OCI-LY7 (cell line): Measurements from ENCODE around the gene CFL1. TPM values are rescaled to one million over a fixed set of nuclear protein-coding genes. Genes with fewer than 3 reads are reported as not detected.

Experiments
- BruUV-seq: library from RNA; stranded (reverse); fragments of 400-500 nt; replicated peaks from 2 replicates; lab custom pipeline; 2021; lab: Mats Ljungman, UMichigan
- CTCF ChIA-PET: fragments of 300-600 bp; sonication (Branson Sonifier 250); formaldehyde crosslinking; loops from one replicate; lab custom pipeline; 2022; ENCODE audit warnings: antibody characterized with exemption; ENCODE audit not compliant: unreplicated experiment; lab: Charles Lee
- POLR2A ChIA-PET: fragments of 300-600 bp; sonication (Branson Sonifier 250); formaldehyde crosslinking; loops from one replicate; lab custom pipeline; 2022; ENCODE audit warnings: antibody characterized with exemption; lab: Charles Lee
- DNase-seq: peaks from one replicate; pipeline ENCODE4 v3.0.0-alpha.2; 2015; ENCODE audit warnings: low spot score
- H2AFZ ChIP-seq: fragments of 200-600 bp; sonication (generic), shearing (Covaris generic); 2 replicates; pipeline ENCODE4 v1.6.1; 2014; ENCODE audit warnings: mild to moderate bottlenecking, antibody characterized with exemption, low read length, moderate library complexity
- H3K27ac ChIP-seq: fragments of 200-600 bp; sonication (generic); 2 replicates; pipeline ENCODE4 v1.5.1; 2014; ENCODE audit warnings: mixed run types, low read depth, mild to moderate bottlenecking, moderate library complexity, low read length, inconsistent platforms; ENCODE audit not compliant: poor library complexity, severe bottlenecking
- H3K36me3 ChIP-seq: fragments of 200-600 bp; sonication (generic); 2 replicates; pipeline ENCODE4 v1.6.1; 2014; ENCODE audit warnings: mild to moderate bottlenecking, antibody characterized with exemption, low read length, moderate library complexity, mixed read lengths; ENCODE audit not compliant: insufficient read depth
- H3K4me1 ChIP-seq: fragments of 200-600 bp; sonication (generic); 2 replicates; pipeline ENCODE4 v1.5.1; 2014; ENCODE audit warnings: mild to moderate bottlenecking, low read length; ENCODE audit not compliant: insufficient read depth, poor library complexity, severe bottlenecking
- H3K4me2 ChIP-seq: fragments of 200-600 bp; sonication (generic); 2 replicates; pipeline ENCODE4 v1.6.1; 2014; ENCODE audit warnings: mild to moderate bottlenecking, low read length
- H3K4me3 ChIP-seq: fragments of 200-600 bp; sonication (generic); 2 replicates; pipeline ENCODE4 v1.5.1; 2014; ENCODE audit warnings: mild to moderate bottlenecking, low read depth, low read length; ENCODE audit not compliant: poor library complexity, severe bottlenecking
- H3K79me2 ChIP-seq: fragments of 200-600 bp; sonication (generic); 2 replicates; pipeline ENCODE4 v1.6.1; 2016; ENCODE audit warnings: low read depth, mild to moderate bottlenecking, low read length, moderate library complexity, mixed read lengths; ENCODE audit not compliant: insufficient read depth
- H3K9me2 ChIP-seq: fragments of 200-600 bp; sonication (generic); 2 replicates; pipeline ENCODE4 v1.6.1; 2016; ENCODE audit warnings: mild to moderate bottlenecking, low read length, mixed read lengths; ENCODE audit not compliant: insufficient read depth
- H3K9me3 ChIP-seq: fragments of 200-600 bp; sonication (generic); 2 replicates; pipeline ENCODE4 v1.6.1; 2014; ENCODE audit warnings: mild to moderate bottlenecking, mixed run types, low read length, mixed read lengths
- H4K20me1 ChIP-seq: fragments of 200-600 bp; sonication (generic); 2 replicates; pipeline ENCODE4 v1.6.1; 2014; ENCODE audit warnings: mild to moderate bottlenecking, antibody characterized with exemption, low read length, moderate library complexity, mixed read lengths; ENCODE audit not compliant: insufficient read depth
- CTCF ChIP-seq: fragments of 200-600 bp; sonication (generic); conservative IDR thresholded peaks from 2 replicates; pipeline ENCODE4 v1.5.1; 2014; ENCODE audit warnings: mild to moderate bottlenecking, antibody characterized with exemption, low read length, moderate library complexity, mixed read lengths
- EZH2phosphoT487 ChIP-seq: fragments of 200-600 bp; sonication (generic); IDR thresholded peaks from 2 replicates; pipeline ENCODE4 v1.6.1; 2018; ENCODE audit warnings: low read depth, borderline replicate concordance, mild to moderate bottlenecking, mixed run types, antibody characterized with exemption, low read length, moderate library complexity, mixed read lengths
- intact Hi-C: fragments of 100-400 bp; cut with micrococcal nuclease; formaldehyde crosslinking; loops from one replicate; pipeline ENCODE4 v1.10.0; 2022; ENCODE audit not compliant: unreplicated experiment
- total RNA-seq, 2 experiments: library from RNA; depleted of rRNA in 1 of 2; stranded (reverse); fragments of >200 nt in 1 of 2; shearing (Covaris generic) in 1 of 2; gene quantifications; 2 replicates each; pipeline ENCODE4 v1.2.3, GENCODE V29; 2014 to 2022

Gene CFL1
- total RNA-seq, 2 experiments from 2014 or later: 1,019 to 1,119 TPM

- no peaks in the 10 kb centered on the region for H3K9me2 ChIP-seq
- ChIA-PET CTCF (interaction anchor here (0.6 kb wide), 1 partner anchor 203 kb away, joined by 3 read pairs; no protein-coding TSS in a partner anchor), POLR2A (interaction anchor here (0.7 to 0.9 kb wide), 2 partner anchors 19 to 599 kb away, joined by 3 read pairs; no protein-coding TSS in a partner anchor)
- H4K20me1 ChIP-seq: no peaks in the 10 kb centered on the region
- no peak for DNase-seq
- H3K27ac ChIP-seq: no peak overlapping the region
- H3K4me1 ChIP-seq: no peaks in the 10 kb centered on the region
- intact Hi-C loops: no loop called here
- H3K4me2 ChIP-seq: no peak overlapping the region
- no peak for TF ChIP-seq EZH2phosphoT487
- TF ChIP-seq CTCF: no peak
- H3K79me2 ChIP-seq: no peaks in the 10 kb centered on the region
- no peaks in the 10 kb centered on the region for H3K9me3 ChIP-seq
- no TSS peak for BruUV-seq
- H2AFZ ChIP-seq: no peak overlapping the region
- no peaks in the 10 kb centered on the region for H3K36me3 ChIP-seq
- H3K4me3 ChIP-seq: no peak overlapping the region
Measured at GRCh38 chr11:65826984-65827735, 30.8 kb downstream of the CFL1 start.

GRCh38 chr11:65822776-65823528 is 35.0 kb downstream of the CFL1 start:
- no peaks in the 10 kb centered on the region for H3K79me2 ChIP-seq
- BruUV-seq: no TSS peak
- peaks cover 5% of the 10 kb centered on the region for H3K4me1 ChIP-seq
- no peaks in the 10 kb centered on the region for H4K20me1 ChIP-seq
- no peaks in the 10 kb centered on the region for H3K9me2 ChIP-seq
- no peak for DNase-seq
- no peaks in the 10 kb centered on the region for H3K36me3 ChIP-seq
- POLR2A ChIA-PET: interaction anchor here (0.6 kb wide), 2 partner anchors 46 to 1387 kb away, joined by 3 read pairs; no protein-coding TSS in a partner anchor
- H3K27ac ChIP-seq: no peak overlapping the region
- H3K4me2 ChIP-seq: no peak overlapping the region
- no peak overlapping the region for H2AFZ ChIP-seq
- CTCF ChIA-PET: no interaction called here
- intact Hi-C loops: no loop called here
- no peak for TF ChIP-seq CTCF
- TF ChIP-seq EZH2phosphoT487: no peak
- H3K9me3 ChIP-seq: no peaks in the 10 kb centered on the region
- H3K4me3 ChIP-seq: no peak overlapping the region
